NCI-H82 treated with DMSO at 0.1 percent for 48 hours (cell line): ENCODE results near the gene STX18.
"Not testable (repeated sequence)": the region's sequence is repeated elsewhere in the genome, so short reads cannot be mapped to it uniquely, and the experiment has no call there.

Source experiments
- DNase-seq: peaks from one replicate; lab custom pipeline; 2025; ENCODE audit not compliant: unreplicated experiment; lab: John Stamatoyannopoulos, UW

The STX18 gene

DNA sequence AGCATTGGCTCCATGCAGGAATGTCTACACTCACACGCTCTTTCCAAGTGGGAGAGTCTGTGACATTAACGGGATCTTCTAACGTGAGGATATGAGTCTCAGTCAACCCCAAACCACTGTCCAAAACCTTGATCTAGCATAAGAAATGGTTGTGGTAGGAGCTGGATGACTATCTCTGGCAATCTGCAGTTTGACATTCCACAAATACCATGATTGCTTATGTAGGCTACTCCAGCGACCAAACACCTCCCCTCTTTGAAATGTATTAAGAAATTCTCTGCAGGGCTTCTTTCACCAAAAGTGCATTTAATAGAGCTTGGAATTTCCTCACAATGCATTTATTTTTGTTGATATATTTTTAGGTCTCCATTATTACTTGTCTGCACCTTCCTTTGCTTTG, 14.1 kb upstream of the STX18 start:
- no peak for DNase-seq

DNA sequence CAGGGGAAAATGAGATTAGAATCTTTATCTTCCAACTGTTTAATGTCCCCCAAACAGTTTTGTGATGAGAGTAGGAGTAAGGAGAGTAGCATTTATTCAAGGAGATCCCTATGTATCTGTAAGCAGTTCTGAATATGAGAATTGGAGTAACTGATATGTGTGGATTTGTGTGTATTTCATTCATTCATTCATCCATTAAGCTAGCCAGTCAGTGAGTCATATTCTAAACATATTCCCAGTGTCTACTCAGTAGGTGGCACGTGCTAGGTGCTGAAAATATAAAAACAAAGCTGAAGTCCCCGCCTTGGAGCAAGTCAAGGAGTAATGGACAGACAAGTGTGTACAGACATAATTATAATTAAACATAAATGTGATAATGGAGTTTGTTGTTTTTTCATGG, 12.4 kb upstream of the STX18 start:
- DNase-seq, result no peak

GRCh38 chr4:4552042-4552441, 10.2 kb upstream of the STX18 start:
- not testable (repeated sequence) for DNase-seq

- not testable (repeated sequence) for DNase-seq
Measured at GRCh38 chr4:4550161-4550560, 8.3 kb upstream of the STX18 start.

GRCh38 chr4:4549534-4549933, 7.7 kb upstream of the STX18 start:
- DNase-seq, result no peak

- DNase-seq, result no peak
Measured at GRCh38 chr4:4542774-4543485, 1.1 kb upstream of the STX18 start.

GRCh38 chr4:4541040-4541631, 712 bp downstream of the STX18 start:
- no peak for DNase-seq

- DNase-seq, result no peak
Measured at GRCh38 chr4:4539481-4539880, 2.4 kb downstream of the STX18 start.

DNA sequence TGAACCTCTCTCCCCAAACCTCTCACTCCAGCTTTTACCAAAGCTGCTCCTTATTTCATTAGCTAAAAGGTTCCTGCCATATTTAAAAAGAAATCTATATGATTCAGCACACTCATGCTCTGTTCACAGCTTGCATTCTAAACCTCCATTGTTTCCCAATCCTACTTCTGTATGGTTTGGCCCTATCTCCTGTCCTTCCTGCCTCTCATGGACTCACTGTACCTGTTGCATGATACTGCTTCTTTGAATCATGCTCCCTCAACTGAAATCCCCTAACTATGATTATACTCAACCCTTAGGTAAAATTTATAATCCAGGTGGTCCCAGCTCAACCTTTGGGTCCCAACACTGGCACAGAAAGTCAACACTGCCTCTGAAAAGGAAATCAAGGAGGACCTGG, 6.3 kb downstream of the STX18 start:
- no peak for DNase-seq

DNA sequence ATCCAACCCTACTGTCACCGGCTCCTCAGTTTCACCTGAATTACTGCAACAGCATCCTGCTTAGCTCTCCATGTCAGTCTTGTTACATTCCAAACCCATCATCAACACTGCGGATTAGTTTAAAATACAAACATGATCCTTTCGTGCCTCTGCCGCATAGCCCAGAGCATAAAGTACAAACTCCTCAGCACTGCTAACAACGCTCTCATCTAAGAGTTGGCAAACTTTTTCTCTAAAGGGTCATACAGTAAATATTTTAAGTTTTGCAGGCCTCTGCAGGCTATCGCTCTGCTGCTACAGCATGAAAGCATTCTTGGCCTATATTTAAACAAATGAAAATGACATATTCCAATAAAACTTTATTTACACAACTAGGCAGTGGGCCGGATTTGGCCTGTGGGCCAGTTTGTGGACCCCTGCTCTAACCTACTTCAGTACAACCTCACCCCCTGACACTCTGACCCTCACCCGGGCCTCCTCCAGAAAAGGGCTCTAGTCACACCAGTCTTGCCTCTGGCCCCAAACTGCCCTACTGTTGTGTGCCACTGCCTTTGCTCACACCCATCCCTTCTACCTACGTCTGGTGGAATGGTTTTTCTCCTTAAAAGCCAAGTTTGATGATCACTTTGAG, 7.2 kb downstream of the STX18 start:
- no peak for DNase-seq

DNA sequence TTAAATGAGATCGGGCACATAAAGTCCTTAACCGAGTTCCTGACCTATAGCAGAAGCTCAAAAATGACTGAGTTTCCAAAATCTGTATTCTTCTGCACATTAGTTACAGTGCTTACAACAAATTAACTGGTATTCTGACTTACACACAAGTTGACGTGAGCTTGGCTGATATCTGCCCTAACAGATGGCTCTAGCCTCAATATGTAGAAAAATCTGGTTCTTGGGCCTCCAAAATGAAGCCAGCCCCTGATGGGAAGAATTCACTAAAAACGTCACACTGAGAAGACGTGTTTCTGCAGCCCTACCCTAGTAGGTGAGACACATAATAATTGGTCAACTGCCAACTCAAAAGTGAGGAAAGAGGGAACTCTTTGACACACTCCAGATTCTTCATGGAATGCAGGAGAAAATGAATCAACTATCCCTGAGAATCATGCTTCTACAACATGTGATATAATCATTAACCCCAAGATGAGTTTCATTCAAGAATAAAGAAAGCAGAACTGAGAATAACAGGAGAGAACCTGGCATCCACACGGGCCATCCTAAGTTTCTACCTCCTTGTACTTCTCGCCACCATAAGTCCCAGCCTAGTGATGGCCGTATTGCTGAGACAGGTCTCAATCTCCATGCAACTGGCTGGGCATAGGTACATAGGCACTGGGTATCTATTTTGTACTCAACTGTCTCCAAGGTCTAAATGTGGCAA, 8.2 kb downstream of the STX18 start:
- no peak for DNase-seq

DNA sequence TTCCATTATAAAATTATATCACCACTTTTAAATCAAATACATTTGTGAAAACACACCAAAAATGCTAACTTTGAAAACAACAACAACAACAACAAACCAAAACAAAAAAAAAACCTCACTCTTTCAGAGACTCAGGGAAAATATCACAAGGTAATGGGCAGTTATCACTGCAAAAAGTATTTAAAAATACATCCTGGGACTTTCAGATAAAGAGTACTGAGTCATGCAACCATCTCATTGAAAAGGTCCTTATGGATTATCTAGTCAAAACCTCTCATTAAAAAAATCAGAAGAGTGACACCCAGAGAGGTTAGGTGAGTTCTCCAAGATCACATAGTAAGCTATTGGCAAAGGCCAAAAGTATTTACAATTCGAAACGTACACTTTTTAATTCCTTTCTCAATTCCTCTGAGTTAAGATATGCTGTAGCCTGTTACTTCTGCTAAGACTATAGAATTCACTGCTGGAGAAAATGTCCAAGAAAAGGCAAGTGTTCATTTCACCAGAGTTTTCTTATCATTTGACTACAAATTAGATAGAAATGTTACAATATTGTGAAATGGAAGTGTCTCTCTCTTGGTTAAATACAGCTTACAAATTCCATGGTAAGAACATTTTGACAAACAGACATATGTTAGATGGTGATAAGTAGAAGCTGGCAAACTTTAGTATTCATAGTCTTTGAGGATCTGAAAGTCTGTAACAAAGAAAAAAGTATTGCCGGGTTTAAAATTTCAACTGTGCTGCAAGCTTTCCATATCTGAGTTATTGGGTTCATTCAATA, 9.3 kb downstream of the STX18 start:
- no peak for DNase-seq

DNA sequence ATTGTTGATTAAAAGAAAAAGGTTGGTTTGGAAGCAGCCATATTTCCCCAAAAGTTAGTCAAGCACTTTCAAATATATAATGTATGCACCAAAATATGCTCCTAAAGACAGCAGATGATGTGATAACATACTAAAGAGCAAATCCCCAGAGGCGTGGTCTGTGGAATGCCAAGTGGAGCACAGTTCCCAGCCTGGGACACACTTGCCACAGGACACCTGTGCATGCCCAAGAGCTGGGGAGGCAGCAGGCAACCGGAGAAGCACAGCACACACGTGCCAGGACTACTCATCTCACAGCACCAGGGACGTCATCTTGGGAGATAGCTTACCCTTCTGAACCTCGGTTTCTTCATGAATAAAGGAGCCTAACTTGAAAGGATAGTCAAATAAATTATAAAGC, 12.5 kb downstream of the STX18 start:
- DNase-seq, result no peak

DNA sequence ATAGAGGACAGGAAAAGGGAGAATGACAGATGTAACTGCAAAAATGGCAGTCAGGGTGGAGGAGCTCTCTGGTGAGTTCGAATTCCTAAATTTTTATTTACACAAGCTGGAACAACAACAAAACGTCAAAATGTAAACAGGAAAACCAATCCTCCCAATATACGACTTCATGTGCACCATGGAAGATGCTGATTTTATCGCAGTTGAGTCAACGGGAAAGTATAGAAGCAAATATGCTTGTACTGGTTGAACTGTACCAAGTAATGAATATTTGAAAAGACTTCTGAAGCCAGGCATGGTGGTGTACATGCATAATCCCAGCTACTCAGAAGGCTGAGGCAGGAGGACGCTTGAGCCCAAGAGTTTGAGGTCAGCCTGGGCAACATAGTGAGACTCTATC, 15.4 kb downstream of the STX18 start:
- DNase-seq, result no peak

- no peak for DNase-seq
Measured at GRCh38 chr4:4524364-4524763, 17.5 kb downstream of the STX18 start.

- DNase-seq, result no peak
Measured at GRCh38 chr4:4521731-4522130, 20.1 kb downstream of the STX18 start.

DNA sequence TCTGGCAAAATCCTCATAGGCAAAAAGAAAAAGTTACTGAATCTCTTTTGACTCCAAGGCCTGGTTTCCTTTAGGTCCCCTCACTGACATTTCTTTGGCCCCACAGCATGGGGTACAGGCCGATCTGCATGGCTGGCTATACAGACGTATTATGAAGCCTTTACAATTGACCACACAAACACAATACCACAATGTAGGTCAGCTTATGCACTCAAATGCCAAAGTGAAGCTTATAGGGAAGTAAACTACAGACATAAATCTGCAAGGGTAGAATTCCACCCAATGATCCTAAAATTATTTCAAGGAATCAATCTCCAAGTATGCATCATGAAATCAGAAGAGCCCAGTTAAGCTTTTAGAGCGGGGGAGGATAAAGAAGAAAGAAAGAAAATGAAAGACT, 20.7 kb downstream of the STX18 start:
- no peak for DNase-seq

- DNase-seq, result no peak
Measured at GRCh38 chr4:4519297-4519894, 22.5 kb downstream of the STX18 start.

DNA sequence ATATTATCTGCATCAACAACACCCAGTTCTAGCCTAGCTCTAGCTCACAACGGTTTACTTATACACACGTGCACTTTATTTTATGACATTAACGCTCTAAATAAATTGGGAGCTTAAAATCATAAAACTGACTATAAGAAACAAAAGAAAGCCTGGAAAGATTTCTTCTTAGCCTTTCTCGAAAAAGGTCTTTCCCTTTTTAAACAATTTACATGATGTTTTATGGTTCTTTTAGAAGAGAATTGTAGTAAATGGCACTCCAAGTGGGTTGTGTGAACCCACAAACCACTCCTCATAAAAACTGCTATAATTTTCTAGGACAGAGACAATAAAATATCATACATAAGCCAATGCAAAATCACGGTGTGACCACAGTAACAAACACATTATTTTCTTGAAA, 23.1 kb downstream of the STX18 start:
- no peak for DNase-seq

DNA sequence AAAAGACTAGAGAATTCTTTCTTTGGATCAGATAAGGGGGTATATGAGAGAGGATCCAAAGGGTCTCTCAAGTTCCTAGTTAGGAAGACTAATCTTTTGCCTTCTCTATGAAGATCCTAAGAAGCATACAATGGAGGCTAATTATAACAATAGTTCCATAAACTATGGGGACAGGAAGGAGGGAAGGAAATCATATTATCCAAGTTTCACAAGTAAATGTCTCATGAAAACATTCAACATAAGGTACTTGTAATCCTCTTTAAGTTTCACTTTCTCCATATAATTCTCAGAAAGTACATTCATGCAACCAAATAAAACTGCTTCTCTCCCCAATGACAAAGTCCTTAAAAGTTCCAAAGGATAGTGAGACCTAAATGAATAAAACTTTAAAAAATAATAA, 27.1 kb downstream of the STX18 start:
- DNase-seq, result no peak

- no peak for DNase-seq
Measured at GRCh38 chr4:4512282-4512681, 29.6 kb downstream of the STX18 start.
